Omental fat pad (tissue), 4 donors: Measurements from ENCODE around the gene PRKG2. TPM values are rescaled to one million over a fixed set of nuclear protein-coding genes. Genes with fewer than 3 reads are reported as not detected.

ENCODE experiments used
- ATAC-seq: fragments of 150-250 bp; one replicate; pipeline ENCODE4 v1.9.1; 2016; ENCODE audit warnings: mild to moderate bottlenecking, moderate library complexity; ENCODE audit not compliant: low FRiP score
- DNase-seq: peaks from one replicate; pipeline ENCODE4 v3.0.0-alpha.2; 2019; ENCODE audit warnings: low spot score
- CTCF ChIP-seq, 3 donors: fragments of 450-650 bp; IDR thresholded peaks; one replicate each; pipeline ENCODE4 v1.5.1; 2016 to 2017; ENCODE audit warnings: antibody characterized with exemption in 3 of 3, mild to moderate bottlenecking in 3 of 3, moderate library complexity in 2 of 3
- total RNA-seq, 4 donors: library from RNA; depleted of rRNA; stranded (reverse); fragments of >200 nt; gene quantifications; one replicate each; pipeline ENCODE4 v1.1.0, GENCODE V29; 2016

Gene PRKG2
- total RNA-seq, 4 donors from 2014 or later, result 0.13 to 1.2 (median 1.1) TPM; not detected in 1

GRCh38 chr4:81106150-81106549 lies 108.9 kb downstream of the PRKG2 start:
- DNase-seq (no peak), ATAC-seq (no peak)
- TF ChIP-seq CTCF (IDR thresholded peaks at IDR 0.05), result no peak

GRCh38 chr4:81102107-81102506 lies 112.9 kb downstream of the PRKG2 start:
- no peak for ATAC-seq
- no peak for TF ChIP-seq CTCF (IDR thresholded peaks at IDR 0.05)
- DNase-seq, result no peak

- ATAC-seq (no peak), DNase-seq (no peak)
- no peak for TF ChIP-seq CTCF (IDR thresholded peaks at IDR 0.05)
These were observed 118.5 kb downstream of the PRKG2 start for GRCh38 chr4:81096566-81096965.

GRCh38 chr4:81095389-81095788 lies 119.6 kb downstream of the PRKG2 start:
- no peak for TF ChIP-seq CTCF (IDR thresholded peaks at IDR 0.05)
- ATAC-seq (no peak), DNase-seq (no peak)

- TF ChIP-seq CTCF (IDR thresholded peaks at IDR 0.05), result no peak
- ATAC-seq (no peak), DNase-seq (no peak)
These were observed 121.2 kb downstream of the PRKG2 start for GRCh38 chr4:81093720-81094401.

- DNase-seq (no peak), ATAC-seq (no peak)
- no peak for TF ChIP-seq CTCF (IDR thresholded peaks at IDR 0.05)
These were observed 129.0 kb downstream of the PRKG2 start for GRCh38 chr4:81085979-81086378.

- no peak for ATAC-seq
- no peak for TF ChIP-seq CTCF (IDR thresholded peaks at IDR 0.05)
- no peak for DNase-seq
These were observed 129.7 kb downstream of the PRKG2 start for GRCh38 chr4:81085291-81085690.
